ENCODE measurements around the gene ARHGAP42. TPM values are rescaled to one million over a fixed set of nuclear protein-coding genes. Genes with fewer than 3 reads are reported as not detected.

Gene ARHGAP42
- total RNA-seq, 1 experiment from 2014 or later = 39.1 TPM

- no peak overlapping the region for H2BK5ac ChIP-seq (ENCODE audit: insufficient read length, low read length)
- H3K79me1 ChIP-seq (ENCODE audit: insufficient read depth, low read depth, low read length, poor library complexity, severe bottlenecking) = no peaks in the 10 kb centered on the region
- WGBS (ENCODE audit: extremely low coverage, insufficient read length, low lambda C conversion rate) = no CpG with 5 or more reads among the region's 1 CpG
- no peak overlapping the region for H4K8ac ChIP-seq (replicated peaks; ENCODE audit: insufficient read length, low read depth, low read length)
- no peak overlapping the region for H4K91ac ChIP-seq (ENCODE audit: insufficient read length, low read depth, low read length)
- H3T11ph ChIP-seq (ENCODE audit: low read length) = no peak overlapping the region
- no peak overlapping the region for H2BK12ac ChIP-seq (ENCODE audit: insufficient read length, low read depth, low read length)
- no peak overlapping the region for H3K4me2 ChIP-seq (ENCODE audit: insufficient read depth, insufficient read length, low read length)
- H2AFZ ChIP-seq (ENCODE audit: low read length) = no peak overlapping the region
- no peak overlapping the region for H2BK20ac ChIP-seq (ENCODE audit: low read depth, low read length, poor library complexity, severe bottlenecking)
- Mint-ChIP-seq H3K4me1 (peaks cover 25 to 31% of the 10 kb centered on the region in 2 experiments), H3K9me3 (peaks cover 0 to under 1% of the 10 kb centered on the region in 2 experiments; a peak in 1 of 5 replicates), H3K27ac (no peak overlapping the region; a peak in 1 of 7 replicates), H3K27me3 (ENCODE audit: low read depth) (no peaks in the 10 kb centered on the region), H3K36me3 (ENCODE audit: insufficient read depth in 1 of 3, low read depth in 3 of 3) (peaks cover 0 to 2% (median 0%) of the 10 kb centered on the region in 3 experiments; a peak in 1 of 7 replicates), H3K4me3 (no peak overlapping the region)
- no peak overlapping the region for H3K27ac ChIP-seq (ENCODE audit: insufficient read length, low read depth, low read length)
- no peak overlapping the region for H3K9ac ChIP-seq (ENCODE audit: extremely low read depth, insufficient read length, low read length)
- H3K23me2 ChIP-seq (ENCODE audit: insufficient read length, low read depth, low read length, poor library complexity, severe bottlenecking) = no peaks in the 10 kb centered on the region
- H2AK5ac ChIP-seq (ENCODE audit: insufficient read length, low read length) = no peak overlapping the region
- H2BK120ac ChIP-seq (ENCODE audit: low read depth, low read length, poor library complexity, severe bottlenecking) = no peak overlapping the region
- no peak overlapping the region for H4K5ac ChIP-seq (ENCODE audit: insufficient read length, low read depth, low read length)
- H2BK15ac ChIP-seq (ENCODE audit: low read depth, low read length) = no peak overlapping the region
- no peak for DNase-seq
- no peaks in the 10 kb centered on the region; the same call in 1 of the 2 replicates for H3K4me1 ChIP-seq (ENCODE audit: insufficient read depth, low read length)
- no peak overlapping the region for H3K4ac ChIP-seq (ENCODE audit: low read depth, low read length)
- TF ChIP-seq CTCF (conservative IDR thresholded peaks at IDR 0.05) = no peak
- H3K9me3 ChIP-seq (ENCODE audit: control insufficient read depth, low read depth, low read length) = no peaks in the 10 kb centered on the region
- H3K18ac ChIP-seq (ENCODE audit: insufficient read length, low read depth, low read length) = no peak overlapping the region
- no peak overlapping the region for H3K23ac ChIP-seq (ENCODE audit: insufficient read length, low read depth, low read length)
- H3K79me2 ChIP-seq (ENCODE audit: insufficient read depth, low read length) = no peaks in the 10 kb centered on the region
- no peak overlapping the region for H3K56ac ChIP-seq (ENCODE audit: insufficient read length, low read depth, low read length)
- no peak overlapping the region for H3K14ac ChIP-seq (ENCODE audit: insufficient read depth, low read length)
- H3K27me3 ChIP-seq (ENCODE audit: insufficient read depth, low read length) = no peaks in the 10 kb centered on the region
- H4K20me1 ChIP-seq (ENCODE audit: control insufficient read depth, insufficient read depth, insufficient read length) = no peaks in the 10 kb centered on the region
Measured at GRCh38 chr11:100663583-100663982, 23.5 kb upstream of the ARHGAP42 start.

Data from H9 (cell line).